Ectodermal cell (in vitro differentiated cells): ENCODE data around the gene AFAP1L2.

ENCODE experiments used
- H3K27ac ChIP-seq: 2 replicates; pipeline ENCODE4 v1.7.0; 2013; ENCODE audit warnings: mild to moderate bottlenecking, low read depth, low read length; ENCODE audit not compliant: insufficient read depth, poor library complexity, severe bottlenecking
- H3K27me3 ChIP-seq: 2 replicates; pipeline ENCODE4 v1.7.0; 2013; ENCODE audit warnings: mild to moderate bottlenecking, low read length; ENCODE audit not compliant: insufficient read depth, control insufficient read depth, poor library complexity, severe bottlenecking
- H3K36me3 ChIP-seq: one replicate; pipeline ENCODE4 v1.7.0; 2013; ENCODE audit warnings: low read length; ENCODE audit not compliant: control insufficient read depth, insufficient read depth
- H3K4me1 ChIP-seq: one replicate; pipeline ENCODE4 v1.7.0; 2013; ENCODE audit warnings: low read length; ENCODE audit not compliant: control insufficient read depth, insufficient read depth
- H3K4me3 ChIP-seq: 2 replicates; pipeline ENCODE4 v1.7.0; 2013; ENCODE audit warnings: low read depth, low read length, control low read depth; ENCODE audit not compliant: insufficient read depth
- H3K9me3 ChIP-seq: 2 replicates; pipeline ENCODE4 v1.7.0; 2013; ENCODE audit warnings: mild to moderate bottlenecking, low read length, moderate library complexity; ENCODE audit not compliant: control insufficient read depth
- WGBS, 2 experiments: methylation state at CpG; one replicate each; pipeline ENCODE4 v1.1.7; 2013; ENCODE audit warnings: missing lambda C conversion rate in 2 of 2; 5-methylcytosine and 5-hydroxymethylcytosine counted together

The AFAP1L2 gene

DNA sequence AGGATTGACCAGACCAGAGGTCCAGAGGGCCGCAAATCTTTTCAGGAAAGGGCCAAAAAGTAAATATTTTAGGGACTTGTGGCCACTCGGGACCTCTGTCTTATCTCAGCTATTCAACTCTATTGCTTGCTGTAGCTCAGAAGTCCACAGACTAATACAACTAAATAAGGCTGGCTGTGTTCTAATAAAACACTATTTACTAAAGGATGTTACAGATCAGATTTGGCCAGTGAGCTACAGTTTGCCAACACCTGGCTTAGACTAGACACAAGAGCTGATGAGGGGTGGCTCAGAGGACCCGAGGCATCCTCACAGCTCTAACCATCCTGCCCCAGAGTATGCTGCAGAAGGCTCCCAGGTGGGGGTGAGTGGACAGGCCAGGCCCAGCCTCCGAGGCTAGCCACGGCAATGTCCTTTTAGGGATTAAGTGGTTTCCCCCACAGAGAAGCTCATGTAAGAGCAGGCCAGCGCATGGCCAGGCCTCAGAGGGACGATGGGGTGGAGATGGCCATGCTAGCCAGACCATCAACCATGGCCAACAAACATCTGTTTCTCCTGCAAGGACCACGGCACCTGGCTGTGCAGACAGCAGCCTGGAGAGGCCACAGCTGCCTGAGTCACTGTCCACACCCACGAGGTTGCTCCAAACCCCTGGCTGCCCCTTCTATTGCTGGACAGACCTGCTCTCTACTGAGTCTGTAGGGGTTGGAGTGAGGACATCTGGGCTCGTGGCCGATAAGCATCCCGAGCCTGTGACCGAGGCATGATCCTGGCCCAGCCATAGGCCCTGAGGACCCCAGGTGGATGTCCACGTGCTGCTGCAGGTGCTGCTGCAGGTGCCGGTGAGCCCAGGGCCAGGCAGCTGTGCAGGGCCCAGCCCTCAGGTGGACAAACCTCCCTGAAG, 76.5 kb downstream of the AFAP1L2 start:
- Histone ChIP-seq H3K4me1 (peaks cover 12% of the 10 kb centered on the region), H3K4me3 (no peak overlapping the region), H3K27ac (no peak overlapping the region), H3K9me3 (no peaks in the 10 kb centered on the region), H3K27me3 (no peaks in the 10 kb centered on the region), H3K36me3 (no peaks in the 10 kb centered on the region)
- WGBS, 2 experiments, result 94 to 95% methylated on average over 15 of the region's 15 CpGs

DNA sequence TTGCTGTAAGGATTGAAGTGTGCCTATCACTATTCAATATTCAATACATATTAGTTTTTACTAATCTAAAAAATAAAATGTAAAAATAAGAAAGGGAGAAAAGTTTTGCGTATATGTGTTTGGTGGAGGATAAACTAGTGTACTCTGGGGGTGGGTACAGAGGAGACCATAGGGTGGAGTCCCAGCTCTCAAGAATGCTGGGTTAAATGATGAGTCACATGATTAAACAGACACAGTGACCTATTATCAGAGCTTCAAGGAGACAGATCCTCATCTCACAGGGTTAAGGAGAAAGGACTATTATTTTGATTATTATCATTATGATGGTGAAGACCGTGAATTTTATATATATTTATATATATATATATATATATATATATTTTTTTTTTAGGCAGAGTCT, 77.5 kb downstream of the AFAP1L2 start:
- H3K4me1 ChIP-seq, result peaks cover 12% of the 10 kb centered on the region
- H3K27me3 ChIP-seq, result no peaks in the 10 kb centered on the region
- no peaks in the 10 kb centered on the region for H3K9me3 ChIP-seq
- 96 to 100% methylated on average over 1 of the region's 2 CpGs for WGBS, 2 experiments
- no peaks in the 10 kb centered on the region for H3K36me3 ChIP-seq
- no peak overlapping the region for H3K27ac ChIP-seq
- H3K4me3 ChIP-seq, result no peak overlapping the region

DNA sequence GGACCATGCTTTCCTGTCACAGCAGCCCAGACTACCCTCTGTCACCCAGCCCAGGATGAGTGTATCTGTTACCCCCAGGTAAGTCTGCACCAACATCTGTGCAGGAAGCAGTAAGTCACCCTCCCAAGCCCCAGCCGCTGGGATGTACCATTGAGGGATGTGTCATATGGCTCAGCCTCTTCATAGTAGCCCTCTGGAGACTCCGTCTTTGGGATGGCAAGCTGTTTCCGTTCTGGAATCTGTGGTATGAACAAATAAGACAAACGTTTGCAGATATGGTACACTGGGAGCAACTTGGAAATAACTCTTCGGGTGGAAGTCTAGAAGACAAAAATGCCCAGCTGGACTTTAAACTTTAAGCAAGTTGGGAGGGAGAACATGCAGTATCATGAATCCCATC, 81.3 kb downstream of the AFAP1L2 start:
- no peaks in the 10 kb centered on the region for H3K4me1 ChIP-seq
- H3K9me3 ChIP-seq, result no peaks in the 10 kb centered on the region
- no peaks in the 10 kb centered on the region for H3K36me3 ChIP-seq
- no peaks in the 10 kb centered on the region for H3K27me3 ChIP-seq
- H3K4me3 ChIP-seq, result no peak overlapping the region
- 89 to 96% methylated on average over 5 of the region's 5 CpGs for WGBS, 2 experiments
- H3K27ac ChIP-seq, result no peak overlapping the region

DNA sequence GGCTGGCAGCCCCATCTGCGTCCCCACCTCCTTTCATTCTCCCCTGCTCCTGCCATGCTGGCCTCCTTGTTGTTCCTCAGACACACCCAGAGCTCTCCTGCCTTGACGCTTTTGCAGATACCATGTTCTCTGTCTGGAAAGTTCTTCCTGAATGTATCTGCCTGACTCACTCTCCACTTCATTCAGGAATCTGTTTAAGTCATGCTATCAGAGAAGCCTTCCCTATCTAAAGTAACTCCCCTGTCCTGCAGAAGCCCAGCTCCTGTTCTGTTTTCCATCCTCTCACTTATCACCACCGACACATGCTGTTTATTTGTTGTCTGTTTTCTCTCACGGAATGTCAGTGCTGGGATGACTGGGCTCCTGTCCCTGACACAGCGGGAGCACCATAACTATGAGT, 82.0 kb downstream of the AFAP1L2 start:
- H3K36me3 ChIP-seq, result no peaks in the 10 kb centered on the region

DNA sequence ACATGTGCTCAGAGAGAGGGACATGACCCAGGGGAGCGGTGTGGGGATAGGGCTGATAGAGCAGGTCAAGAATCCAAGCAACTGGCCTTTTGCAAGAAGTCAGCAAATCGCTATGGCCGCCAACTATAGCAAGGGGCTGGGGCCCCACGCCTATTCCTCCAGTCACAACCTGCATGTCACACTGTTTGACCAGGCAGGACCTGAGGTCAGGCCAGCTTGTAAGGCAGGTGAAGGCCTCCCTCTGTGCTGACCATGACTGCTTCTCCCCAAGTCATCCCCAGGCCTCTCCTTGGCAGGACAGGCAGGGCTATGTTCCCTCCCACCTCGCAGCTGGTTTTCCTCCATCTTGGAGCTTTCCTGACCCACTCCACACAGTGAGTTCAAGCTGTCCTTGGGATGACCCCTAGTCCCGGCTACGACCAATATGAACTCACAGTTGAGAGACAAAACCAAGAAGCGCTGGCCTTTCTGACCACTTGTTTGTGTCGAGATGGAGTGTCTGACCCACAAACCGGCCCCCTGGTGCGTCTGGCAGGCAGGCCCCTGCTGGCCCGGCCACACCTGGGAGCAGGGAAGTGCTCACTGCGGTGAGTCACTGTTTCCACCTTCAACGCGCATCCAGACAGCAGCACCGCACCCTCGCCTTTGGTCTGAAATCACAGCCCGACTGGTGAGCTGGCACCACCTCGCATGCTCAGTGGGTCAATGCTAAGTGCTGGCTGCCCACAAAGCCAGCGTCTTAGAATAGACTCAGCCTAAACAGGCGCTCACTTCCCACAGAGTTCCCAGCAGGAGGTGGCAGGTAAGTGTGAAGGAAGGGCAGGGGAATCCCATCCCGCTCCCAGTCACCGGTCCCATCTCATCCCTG, 83.8 kb downstream of the AFAP1L2 start:
- no peak overlapping the region for H3K27ac ChIP-seq
- 79 to 81% methylated on average over 23 of the region's 23 CpGs for WGBS, 2 experiments

More for the DNA sequence above, 82.0 kb downstream of the AFAP1L2 start:
- Histone ChIP-seq H3K4me3 (no peak overlapping the region), H3K27me3 (no peaks in the 10 kb centered on the region), H3K27ac (no peak overlapping the region), H3K4me1 (no peaks in the 10 kb centered on the region), H3K9me3 (no peaks in the 10 kb centered on the region)
- WGBS, 2 experiments, result 89 to 90% methylated on average over 5 of the region's 5 CpGs

DNA sequence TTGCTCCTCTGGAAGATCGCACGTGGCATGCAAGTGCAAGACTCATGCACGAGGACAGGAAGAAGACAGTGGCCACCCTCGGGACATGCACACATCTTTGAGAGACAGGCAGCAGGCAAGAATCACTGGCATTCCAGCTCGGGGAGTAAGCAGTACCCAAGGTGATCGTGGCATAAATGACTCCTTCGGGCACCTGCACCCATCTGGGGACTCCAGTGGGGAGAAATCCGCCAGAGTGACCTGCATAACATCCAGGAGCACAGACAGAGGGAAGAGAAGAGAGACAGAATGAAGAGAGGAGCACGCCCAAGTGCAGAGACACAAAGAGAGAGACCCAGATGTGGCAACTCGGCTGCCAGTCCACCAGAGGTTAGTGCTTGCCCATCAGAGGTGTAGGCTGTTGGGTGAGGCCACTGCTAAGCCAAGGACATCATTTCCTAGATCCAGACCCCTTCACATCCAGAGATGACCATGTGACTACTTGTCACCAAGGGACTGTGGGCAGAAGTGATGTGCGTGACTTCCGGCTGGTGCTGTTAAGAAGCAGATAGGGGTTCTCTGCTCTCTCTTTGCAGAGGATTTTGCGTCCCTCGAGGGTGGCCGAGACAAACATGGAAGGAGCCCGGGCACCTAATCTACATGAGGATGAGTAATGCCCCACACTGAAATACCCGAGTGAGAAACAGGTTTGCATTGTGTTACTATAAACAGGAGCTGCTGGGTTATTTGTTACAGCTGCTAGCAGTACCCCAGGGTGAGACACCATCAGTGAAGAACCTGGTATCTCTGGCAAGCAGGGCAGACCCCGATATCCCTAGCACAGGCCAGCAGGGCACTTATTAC, 84.7 kb downstream of the AFAP1L2 start:
- Histone ChIP-seq H3K36me3 (no peaks in the 10 kb centered on the region), H3K9me3 (no peaks in the 10 kb centered on the region), H3K4me1 (peaks cover 10% of the 10 kb centered on the region), H3K4me3 (no peak overlapping the region), H3K27me3 (no peaks in the 10 kb centered on the region), H3K27ac (no peak overlapping the region)
- WGBS, 2 experiments, result 90 to 91% methylated on average over 18 of the region's 18 CpGs

More for the DNA sequence above, 83.8 kb downstream of the AFAP1L2 start:
- no peak overlapping the region for H3K4me3 ChIP-seq
- H3K4me1 ChIP-seq, result peaks cover 10% of the 10 kb centered on the region
- no peaks in the 10 kb centered on the region for H3K9me3 ChIP-seq
- H3K27me3 ChIP-seq, result no peaks in the 10 kb centered on the region
- H3K36me3 ChIP-seq, result no peaks in the 10 kb centered on the region

DNA sequence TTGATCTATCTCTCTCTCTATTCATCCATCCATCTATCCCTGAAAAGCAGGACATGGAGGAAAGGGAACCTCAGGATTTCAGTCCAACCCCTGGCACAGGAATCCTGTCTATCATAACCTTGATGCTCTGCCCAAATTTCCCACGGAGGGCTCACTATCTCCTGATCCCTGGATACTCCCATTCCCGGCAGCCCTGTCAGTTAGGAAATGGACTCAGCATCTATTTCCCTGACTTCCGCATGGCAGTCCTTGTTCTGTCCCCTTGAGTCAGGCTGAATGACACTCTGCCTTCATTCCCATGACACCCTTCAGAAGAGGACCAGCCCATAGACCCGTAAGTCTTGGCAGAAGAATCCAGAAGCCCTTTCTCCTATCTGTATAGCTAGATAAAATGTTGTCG, 87.6 kb downstream of the AFAP1L2 start:
- 79 to 87% methylated on average over 5 of the region's 5 CpGs for WGBS, 2 experiments
- Histone ChIP-seq H3K4me3 (no peak overlapping the region), H3K36me3 (no peaks in the 10 kb centered on the region), H3K4me1 (peaks cover 10% of the 10 kb centered on the region), H3K27me3 (no peaks in the 10 kb centered on the region), H3K27ac (no peak overlapping the region), H3K9me3 (no peaks in the 10 kb centered on the region)

DNA sequence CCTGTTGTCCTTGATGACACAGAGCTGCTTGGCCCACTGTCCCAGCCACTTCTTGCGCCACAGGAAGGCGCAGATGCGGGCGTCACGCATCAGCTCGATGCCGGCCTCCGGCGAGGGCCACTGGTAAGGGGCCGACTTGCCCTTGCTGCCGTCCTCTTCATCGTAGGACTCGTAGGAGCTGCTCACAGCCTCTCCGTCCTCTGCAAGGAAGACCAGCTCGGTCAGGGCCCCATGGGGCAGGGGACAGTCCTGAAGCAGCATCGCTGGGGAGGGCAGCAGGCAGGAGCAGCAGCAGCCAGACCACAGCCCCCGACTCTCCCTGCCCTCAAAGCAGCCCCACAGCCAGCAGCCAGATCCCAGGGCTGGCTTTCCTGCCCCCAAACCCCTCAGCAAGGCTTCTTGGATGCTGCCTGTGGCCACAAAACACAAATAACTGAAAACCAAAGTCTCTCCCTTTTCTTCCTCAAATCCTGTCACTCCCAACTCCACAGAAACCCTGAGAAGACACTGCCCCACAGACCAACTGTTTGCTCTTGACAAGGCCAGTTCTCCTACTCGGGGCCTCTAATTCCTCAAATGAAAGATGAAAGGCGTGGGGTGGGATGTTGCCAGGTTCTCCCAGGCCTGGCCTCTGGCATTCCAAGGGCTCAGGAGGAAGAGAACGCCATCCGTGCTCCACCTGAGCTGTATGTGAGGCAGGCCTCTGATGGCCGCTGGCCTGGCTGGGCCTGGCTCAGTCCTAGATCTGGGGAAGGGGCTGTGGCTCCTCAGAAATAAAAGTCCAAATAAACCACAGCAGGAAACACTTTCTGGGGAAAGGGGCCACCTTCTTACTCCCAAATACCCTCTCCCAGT, 88.5 kb downstream of the AFAP1L2 start:
- no peaks in the 10 kb centered on the region for H3K27me3 ChIP-seq
- no peaks in the 10 kb centered on the region for H3K36me3 ChIP-seq
- 92 to 93% methylated on average over 22 of the region's 22 CpGs for WGBS, 2 experiments
- H3K4me3 ChIP-seq, result no peak overlapping the region
- no peak overlapping the region for H3K27ac ChIP-seq
- H3K4me1 ChIP-seq, result peaks cover 10% of the 10 kb centered on the region
- no peaks in the 10 kb centered on the region for H3K9me3 ChIP-seq

DNA sequence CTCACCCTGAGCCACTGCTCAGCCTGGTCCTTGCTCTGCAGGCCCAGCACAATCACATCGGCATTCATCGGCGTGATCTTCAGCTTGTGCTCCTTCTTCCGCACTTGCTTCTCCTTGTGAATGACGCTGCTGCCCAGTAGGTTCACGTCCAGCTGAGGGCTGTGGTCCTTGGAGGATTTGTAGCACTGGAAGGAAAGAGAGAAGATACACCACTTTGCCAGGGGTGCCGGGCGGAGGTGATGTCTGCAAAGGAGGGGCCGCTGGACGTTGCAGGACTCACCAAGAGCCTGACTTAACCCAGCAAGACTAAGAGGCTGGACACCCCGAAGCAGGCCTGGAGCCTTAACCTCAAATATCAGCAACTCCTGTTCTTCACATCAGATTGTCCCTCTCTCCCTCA, 90.4 kb downstream of the AFAP1L2 start:
- no peaks in the 10 kb centered on the region for H3K27me3 ChIP-seq
- H3K9me3 ChIP-seq, result no peaks in the 10 kb centered on the region
- H3K27ac ChIP-seq, result no peak overlapping the region
- peaks cover 10% of the 10 kb centered on the region for H3K4me1 ChIP-seq
- no peak overlapping the region for H3K4me3 ChIP-seq
- 90 to 91% methylated on average over 11 of the region's 11 CpGs for WGBS, 2 experiments
- no peaks in the 10 kb centered on the region for H3K36me3 ChIP-seq
